ENCODE results near the gene SS18L1.
A peak's percentile ranks its signal among the peaks of the same experiment; 100 is the strongest.
"Not testable (repeated sequence)": the region's sequence is repeated elsewhere in the genome, so short reads cannot be mapped to it uniquely, and the experiment has no call there.

Gene SS18L1, protein sequence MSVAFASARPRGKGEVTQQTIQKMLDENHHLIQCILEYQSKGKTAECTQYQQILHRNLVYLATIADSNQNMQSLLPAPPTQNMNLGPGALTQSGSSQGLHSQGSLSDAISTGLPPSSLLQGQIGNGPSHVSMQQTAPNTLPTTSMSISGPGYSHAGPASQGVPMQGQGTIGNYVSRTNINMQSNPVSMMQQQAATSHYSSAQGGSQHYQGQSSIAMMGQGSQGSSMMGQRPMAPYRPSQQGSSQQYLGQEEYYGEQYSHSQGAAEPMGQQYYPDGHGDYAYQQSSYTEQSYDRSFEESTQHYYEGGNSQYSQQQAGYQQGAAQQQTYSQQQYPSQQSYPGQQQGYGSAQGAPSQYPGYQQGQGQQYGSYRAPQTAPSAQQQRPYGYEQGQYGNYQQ

DNA sequence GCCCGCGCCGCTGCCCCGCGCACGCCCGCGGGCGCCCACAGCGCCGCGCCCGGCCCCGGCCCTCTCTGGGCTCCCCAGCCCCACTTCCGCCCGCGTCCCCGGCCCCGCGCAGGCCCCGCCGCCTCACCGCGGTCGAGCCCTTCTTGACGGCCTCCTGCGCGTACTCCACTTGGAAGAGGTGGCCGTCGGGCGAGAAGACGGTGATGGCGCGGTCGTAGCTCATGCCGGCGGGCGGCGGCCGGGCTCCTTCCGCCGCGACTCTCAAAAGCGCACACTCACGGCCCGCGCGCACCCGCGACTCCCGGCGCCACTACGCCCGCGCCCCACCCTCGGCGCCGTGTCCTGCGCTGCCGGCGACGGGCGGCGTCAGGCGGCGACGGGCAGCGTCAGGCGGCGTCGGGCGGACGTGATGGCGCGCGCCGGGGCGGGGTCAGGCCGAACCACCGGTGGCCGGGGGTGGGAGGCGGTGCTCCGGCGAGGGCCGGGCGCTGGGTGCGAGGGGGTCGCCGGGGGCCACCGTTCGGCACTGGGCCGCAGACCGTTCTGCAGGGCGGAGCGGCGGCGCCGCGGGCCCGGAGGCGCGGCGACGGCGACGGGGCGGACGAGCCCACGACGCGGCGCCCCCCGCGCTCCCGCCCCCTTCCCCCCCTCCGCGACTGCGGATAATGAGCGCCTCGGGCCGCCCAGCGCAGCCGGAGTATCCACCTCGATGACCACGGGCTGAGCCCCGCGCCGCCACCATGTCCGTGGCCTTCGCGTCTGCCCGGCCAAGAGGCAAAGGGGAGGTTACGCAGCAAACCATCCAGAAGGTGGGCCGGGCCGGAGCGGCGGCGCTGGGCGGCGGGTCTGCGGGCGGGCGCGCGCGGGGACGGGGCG, at the start of gene SS18L1, which contains the start of gene PSMA7:
TSS of gene SS18L1 (plus strand) at position 689 of the 876 bp plus-strand sequence. CDS start at position 741, 52 bp downstream.
TSS of gene PSMA7 (minus strand) at position 314 of the 876 bp plus-strand sequence. CDS start at position 223, 91 bp downstream.
- peak; percentile 90 for DNase-seq (ENCODE audit: low spot score)

DNA sequence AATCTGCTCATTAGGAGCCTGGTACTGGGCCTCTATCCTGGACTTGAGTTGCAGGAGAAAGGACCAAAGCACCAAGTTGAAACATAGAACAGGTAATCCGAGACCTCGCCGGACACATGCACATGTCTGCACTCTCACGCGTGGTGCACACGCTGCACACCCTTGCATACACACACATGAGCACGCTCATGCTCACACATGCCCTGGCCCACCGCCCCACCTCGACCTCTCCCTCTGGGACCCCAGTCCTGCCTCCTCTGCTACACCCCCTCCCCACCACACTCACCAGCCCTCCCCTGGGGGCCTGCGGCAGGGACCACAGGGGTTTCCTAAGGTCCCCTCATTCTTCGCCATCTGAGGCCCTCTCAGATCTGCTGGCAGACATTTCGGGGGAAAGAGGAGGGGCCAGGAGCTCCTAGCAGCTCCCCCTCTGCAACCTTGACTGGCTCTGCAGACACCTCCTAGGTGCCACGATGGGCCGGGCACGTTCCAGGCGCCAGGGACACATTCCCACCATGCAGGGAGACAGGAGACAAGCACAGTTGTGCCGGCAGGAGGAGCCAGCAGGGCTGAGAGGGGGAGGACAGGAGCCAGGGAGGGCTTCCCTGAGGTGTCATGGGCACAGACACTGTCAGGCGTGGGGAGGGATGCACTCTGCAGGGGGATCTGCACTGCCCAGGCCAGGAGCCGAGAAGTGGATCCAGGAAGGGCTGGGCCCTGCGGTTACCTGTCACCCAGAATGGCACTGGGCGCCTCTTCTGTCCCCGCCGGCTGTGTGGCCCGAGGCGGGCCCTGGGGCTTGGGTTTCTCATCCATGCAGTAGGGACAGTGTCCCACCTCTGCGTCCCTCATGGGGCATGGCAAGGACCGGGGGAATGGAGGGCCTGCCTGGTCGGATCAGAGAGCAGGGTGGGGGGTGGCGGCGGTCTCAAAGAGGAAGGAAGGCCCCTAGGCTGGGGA, 46.9 kb upstream of the SS18L1 start:
- no peak for DNase-seq (ENCODE audit: low spot score)

DNA sequence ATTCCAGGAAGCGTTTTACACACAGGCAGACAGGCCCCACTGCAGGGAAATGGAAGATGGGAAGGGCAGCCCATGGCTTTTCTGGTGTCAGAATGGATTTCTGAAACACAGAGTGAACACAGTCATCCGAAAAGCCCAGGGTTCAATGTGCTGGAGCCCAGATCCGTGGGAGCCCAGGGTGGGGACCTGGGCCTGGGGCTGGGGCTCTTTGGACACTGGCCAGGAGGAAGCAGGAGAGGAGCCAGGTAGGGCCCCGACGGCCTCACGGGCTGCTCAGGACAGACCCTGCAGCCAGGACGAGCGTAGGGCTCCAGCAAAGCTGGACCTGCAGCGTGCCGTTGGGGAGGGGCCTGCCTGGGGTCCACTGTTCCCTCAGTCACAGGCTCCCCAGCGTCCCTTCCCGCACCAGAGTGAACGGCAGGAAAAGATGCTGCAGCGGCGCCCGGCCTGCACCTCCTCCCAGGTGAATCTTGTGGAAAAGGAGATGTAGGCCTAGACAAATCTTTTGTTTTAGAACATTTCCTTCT, 45.6 kb upstream of the SS18L1 start:
- DNase-seq (ENCODE audit: low spot score): no peak

DNA sequence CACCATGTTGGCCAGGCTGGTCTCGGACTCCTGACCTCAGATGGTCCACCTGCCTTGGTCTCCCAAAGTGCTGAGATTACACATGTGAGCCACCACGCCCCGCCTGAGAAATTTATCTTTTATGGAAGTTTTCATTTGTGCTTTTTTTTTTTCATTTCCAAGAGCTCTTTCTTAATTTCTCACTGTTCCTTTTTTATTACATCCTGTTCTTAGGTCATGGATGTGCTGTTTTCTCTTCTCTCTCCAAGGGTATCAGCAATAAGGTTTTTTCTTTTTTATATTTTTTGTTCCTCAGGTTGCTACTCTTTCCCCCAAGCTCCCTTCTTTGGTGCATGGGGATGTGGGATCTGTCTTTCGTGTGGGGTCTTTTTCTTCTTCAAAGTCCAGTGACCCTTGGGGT, 42.5 kb upstream of the SS18L1 start:
- DNase-seq (ENCODE audit: low spot score): no peak

DNA sequence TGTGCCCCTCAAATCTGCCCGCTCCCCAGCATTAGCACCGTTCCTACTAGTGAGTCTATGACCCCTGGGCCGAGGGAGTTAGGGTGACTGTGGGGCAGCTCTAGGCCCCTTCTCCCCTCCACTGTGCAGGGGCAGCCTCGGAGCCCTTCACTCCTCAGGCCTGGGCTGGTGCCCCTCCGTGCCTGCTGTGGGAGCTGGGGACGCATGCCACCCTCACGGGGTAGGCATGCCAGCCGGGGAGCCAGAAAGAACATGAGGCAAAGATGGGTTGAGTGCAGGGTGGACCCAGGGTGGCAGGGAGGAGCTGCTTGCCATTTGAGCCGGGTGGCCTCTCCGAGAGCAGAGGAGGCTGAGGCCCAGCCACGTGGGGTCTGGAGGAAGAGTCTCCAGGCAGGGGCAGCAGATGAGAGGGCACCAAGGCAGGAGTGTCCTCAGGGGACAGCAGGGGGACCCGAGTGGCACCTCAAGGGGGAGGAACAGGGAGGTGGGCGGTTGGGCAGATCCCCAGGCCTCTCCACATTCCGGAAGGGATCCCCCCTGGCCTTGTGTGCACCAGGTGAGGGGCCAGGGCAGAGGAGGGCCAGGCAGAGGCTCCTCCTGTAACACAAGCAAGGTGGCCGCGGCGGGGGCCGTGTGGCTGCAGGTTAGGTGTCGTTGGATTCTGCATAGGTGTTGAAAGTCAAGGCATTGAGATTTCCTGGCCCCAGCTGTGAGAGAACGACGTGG, 39.9 kb upstream of the SS18L1 start:
- DNase-seq (ENCODE audit: low spot score): no peak

DNA sequence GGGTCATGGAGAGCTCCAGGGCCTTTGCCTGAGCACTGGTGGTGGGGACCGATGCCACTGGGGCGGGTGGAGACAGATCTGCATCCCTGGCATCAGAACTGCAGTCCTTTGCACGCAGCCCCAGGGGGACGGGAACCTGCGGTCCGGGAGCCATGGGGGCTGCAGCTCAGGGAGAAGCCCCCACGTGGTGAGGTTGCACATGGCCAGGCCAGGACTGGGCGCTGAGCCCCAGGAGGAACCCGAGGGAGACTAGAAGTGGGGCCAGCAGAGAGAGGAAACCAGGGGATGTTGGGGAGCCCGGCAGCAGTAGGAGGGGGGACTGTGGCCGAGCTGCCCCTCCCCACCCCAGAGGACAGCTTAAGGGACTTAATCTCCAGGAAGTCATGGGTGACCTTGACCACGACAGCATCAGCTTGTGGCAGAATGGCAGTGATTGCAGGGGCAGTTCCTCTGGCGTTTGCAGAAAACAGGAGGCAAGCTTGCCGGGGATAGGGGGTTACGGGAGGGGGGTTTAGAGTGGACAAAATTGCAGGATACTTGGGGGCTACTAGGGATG, 39.3 kb upstream of the SS18L1 start:
- no peak for DNase-seq (ENCODE audit: low spot score)

DNA sequence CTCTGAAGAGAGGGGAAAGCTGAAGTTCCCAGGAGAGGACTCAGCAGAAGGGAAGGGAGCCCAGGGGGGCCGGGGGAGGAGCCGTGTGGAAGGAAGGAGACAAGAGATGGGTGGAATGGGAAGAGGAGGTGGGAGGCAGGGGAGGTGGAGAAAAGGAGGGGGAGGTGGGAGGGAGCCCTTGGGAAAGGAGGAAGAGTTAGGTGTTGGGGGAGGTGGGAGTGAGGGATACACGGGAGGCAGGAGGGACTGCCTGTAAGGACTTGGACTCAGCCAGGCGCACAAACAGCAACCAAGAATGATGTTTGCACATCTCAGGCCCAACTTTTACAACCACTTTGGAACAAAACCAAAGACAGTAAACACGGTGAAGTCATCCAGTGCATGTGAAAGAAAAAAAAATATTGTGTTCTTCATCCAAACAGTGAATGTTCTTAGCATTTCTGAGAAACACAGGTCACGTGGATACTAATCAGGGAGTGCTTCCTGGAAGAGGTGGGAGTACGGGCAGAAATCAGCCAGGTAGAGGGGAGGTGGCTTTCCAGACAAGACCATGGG, 38.7 kb upstream of the SS18L1 start:
- DNase-seq (ENCODE audit: low spot score): no peak

DNA sequence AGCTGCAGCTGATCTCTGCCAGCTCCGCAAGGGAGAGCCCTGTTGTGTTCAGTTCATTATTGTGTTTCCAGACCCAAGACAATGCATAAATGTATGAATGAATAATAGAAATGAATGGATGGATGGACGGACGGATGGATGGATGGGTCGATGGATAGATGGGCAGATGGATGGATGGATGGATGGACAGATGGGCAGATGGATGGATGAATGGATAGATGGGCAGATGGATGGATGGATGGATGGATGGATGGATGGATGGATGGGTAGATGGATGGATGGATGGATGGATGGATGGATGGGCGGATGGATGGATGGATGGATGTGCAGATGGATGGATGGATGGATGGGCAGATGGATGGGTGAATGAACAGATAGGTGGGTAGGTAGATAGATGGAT, 38.0 kb upstream of the SS18L1 start:
- no peak for DNase-seq (ENCODE audit: low spot score)

DNA sequence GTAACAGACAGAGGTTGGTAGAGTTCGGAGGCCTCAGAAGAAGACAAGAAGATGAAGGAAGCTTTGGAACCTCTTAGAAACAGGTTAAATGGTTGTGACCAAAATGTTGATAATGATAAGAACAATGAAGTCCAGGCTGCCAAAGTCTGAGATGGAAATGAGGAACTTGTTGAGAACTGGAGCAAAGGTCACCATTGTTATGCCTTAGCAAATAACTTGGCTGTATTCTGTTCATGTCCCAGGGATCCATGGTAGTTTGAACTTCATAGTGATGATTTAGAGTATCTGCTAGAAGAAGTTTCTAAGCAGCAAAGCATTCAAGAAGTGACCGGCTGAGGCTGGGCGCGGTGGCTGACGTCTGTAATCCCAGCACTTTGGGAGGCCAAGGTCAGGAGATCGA, 32.4 kb upstream of the SS18L1 start:
- no peak for DNase-seq (ENCODE audit: low spot score)

DNA sequence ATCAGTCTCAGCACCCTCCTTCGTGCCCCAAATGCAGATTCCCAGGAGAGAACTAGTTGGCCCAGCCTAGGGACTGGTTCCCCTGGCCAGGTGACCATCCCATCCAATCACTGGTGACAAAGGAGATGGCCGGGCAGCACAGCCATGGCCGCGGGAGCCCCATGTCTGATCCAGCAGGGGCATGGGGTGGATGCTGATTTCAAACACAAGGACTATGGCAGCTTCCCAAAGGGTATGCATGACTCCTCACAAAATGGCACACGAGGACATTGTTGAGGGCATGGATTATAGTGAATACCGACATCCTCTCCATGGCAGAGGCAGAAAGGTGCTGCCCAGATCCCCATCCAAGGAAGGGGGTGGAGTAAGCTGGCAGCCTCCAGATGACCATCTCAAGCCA, 31.2 kb upstream of the SS18L1 start:
- DNase-seq (ENCODE audit: low spot score): no peak

DNA sequence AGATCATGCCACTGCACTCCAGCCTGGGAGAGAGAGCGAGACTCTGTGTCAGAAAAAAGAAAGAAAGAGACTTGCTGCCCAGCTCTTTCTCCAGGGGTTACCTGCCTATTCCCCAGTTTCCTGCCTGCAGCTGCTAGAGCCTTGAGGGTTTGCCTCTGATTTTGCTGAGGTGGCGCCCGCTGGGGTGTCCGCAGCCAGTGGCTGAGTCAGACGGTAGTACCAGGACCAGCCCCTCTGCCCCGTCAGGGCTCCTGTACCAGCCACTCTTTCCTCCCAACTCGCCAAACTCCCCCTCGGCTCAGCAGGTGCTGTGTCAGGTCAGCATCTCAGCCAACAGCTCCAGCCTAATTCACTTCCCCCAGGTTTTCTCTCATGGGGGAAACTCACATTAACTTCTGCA, 28.7 kb upstream of the SS18L1 start:
- DNase-seq (ENCODE audit: low spot score): no peak

DNA sequence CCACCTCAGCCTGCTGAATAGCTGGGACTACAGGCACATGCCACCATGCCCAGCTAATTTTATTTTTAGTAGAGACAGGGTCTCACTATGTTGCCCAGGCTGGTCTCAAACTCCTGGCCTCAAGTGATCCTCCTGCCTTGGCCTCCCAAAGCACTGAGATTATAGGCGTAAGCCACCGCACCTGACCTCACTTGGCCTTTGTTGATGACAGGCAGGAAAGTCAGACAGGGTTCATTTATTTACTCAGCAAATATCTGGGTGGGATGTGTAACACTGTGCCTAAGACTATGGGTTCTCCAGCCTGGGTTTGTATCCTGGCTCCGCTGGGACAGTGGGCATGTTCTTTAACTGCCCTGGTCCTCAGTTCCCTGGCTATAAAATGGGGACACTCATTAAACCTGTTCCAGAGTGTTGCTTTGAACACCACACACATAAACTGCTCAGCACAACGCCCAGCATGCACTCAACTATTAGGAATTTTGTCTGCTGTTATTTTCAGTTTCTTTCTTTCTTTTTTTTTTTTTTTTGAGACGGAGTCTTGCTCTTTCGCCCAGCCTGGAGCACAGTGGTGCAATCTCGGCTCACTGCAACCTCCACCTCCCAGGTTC, 27.7 kb upstream of the SS18L1 start:
- not testable (repeated sequence) for DNase-seq (ENCODE audit: low spot score)

DNA sequence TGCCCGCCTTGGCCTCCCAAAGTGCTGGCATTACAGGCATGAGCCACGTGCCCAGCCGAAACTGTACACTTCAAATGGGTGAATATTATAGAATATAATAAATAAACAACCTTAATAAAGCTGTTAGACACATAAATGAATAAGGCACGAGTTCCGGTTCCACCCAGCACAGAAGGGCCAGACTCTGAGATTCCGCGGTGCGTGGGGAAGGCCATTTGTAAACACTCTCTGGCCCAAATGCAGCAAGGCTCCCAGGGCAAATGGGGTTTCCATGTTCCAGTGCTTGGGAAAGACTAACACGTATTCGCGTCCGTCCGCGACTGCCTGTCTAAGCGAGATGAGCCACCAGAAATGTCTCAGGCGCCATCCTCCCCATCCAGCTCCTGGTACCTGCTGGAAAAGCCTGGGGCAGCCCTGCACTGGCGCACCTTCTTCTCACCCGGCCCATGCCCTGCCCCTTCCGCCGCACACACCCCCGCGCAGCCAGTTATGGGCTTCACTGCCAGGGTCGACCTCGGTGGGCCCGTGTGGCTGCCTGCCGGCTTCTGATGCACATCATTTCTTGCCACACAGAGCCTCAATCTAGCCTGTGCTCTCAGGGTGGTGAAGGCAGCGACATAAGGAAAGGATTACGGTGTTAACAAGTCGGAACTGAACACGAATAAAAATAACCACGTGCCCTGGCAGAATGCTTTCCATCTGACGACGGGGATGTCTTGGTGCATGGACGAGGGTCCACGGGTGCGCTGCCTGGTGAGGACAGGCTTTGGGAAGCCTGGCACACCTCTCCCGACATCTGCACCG, 26.8 kb upstream of the SS18L1 start:
- DNase-seq (ENCODE audit: low spot score): no peak

DNA sequence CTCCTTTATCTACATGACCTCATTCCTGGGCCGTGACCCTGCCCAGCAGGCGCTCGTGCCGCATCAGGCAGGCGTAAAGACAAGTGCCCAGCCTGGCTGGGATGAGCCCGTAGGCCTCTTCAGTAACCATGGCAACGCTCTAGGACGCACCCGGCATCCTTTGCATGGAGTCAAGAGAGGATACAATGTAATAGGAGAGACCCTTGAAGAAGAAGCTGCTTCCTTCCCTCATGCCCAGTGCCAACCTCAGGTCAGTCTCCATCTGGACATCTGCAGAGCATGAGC, 26.3 kb upstream of the SS18L1 start:
- DNase-seq (ENCODE audit: low spot score): no peak

DNA sequence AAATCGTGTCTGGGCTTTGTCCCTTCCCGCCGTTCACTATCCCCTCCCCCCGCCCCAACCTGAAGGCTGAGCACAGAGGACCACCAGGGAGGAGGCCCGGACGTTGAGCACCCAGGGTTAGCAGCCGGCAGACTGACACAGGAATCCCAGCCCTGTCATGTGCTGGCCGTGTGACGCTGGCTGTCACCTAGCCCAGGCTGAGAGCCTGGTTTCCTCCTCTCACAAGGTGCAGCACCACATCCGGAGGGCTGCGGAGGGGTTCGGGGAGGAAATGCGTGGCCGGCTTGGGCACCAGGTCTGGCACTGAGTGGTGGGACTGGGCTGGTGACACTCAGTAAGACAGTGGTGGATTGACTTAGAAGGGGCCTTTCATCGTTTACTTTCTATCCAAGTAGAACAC, 25.9 kb upstream of the SS18L1 start:
- DNase-seq (ENCODE audit: low spot score): no peak

DNA sequence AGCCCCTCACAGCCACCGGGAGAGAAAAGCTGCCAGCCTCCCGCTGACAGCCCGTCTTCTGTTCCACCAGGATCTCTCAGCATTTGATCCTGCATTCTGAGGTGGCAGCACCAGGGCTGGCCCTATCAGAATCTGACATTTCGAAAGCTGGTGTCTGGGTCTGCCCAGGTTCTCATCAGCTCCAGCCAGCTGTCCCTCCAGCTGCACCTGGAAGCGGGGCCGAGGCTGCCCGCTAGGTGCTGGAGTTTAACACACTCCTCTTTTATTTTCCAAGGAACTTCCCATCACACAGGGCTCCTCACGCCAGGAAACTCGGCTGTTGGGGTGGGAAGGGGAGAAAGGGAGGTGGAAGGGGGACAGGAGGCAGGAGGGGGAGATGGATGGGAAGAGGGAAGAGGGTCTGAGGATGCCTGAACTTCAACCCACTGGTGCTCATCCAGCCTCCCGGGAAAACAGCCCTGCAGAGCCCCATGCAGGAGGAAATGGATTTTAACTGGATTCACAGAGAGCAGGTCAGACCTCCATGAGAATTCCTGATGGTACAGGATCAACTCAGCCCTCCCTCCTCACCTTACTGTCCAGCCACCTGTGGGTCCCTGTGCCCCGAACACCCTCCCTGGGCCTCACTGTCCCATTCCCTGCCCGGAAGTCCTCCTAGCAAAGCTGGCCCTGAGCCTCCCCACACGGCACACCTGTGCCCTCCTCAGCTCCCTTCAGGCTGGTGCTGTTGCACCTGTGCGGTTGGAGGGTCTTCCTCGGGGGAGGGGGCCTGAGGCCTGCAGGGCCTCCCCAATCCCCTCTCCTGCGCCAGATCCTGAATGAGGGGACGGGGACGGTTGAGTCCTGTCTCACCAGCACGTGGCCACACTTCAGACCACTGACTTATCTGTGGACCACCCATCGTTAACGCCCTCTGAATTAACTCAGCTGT, 25.2 kb upstream of the SS18L1 start:
- no peak for DNase-seq (ENCODE audit: low spot score)

DNA sequence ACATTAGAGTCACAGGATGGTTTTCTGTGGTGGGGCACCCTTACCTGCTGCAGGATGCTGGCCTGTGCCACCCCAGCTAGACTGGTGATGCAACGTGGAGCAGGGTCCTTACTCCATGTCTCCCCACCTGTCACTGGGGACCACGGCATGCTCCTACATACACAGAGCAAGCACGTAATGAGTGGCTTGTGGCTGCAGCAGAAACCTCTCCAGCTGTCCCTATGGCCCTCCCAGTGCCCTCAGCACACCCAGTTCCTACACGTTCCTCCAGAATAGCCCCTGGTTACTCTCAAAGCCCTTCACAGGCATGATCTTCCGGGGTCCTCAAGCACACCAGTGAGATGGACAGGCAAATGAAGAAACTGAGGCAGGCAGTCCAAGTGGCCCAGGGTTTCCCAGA, 24.5 kb upstream of the SS18L1 start:
- DNase-seq (ENCODE audit: low spot score): no peak

Data from globus pallidus (tissue), 1 donor.